ENCODE data around the gene UNC5A. TPM values are rescaled to one million over a fixed set of nuclear protein-coding genes. Genes with fewer than 3 reads are reported as not detected.

UNC5A gene
- total and polyA plus RNA-seq, 2 of the 8 experiments (the other 6 are each of a cell fraction or from before 2014, with no cell fraction given): 4.0 to 7.6 TPM

DNA sequence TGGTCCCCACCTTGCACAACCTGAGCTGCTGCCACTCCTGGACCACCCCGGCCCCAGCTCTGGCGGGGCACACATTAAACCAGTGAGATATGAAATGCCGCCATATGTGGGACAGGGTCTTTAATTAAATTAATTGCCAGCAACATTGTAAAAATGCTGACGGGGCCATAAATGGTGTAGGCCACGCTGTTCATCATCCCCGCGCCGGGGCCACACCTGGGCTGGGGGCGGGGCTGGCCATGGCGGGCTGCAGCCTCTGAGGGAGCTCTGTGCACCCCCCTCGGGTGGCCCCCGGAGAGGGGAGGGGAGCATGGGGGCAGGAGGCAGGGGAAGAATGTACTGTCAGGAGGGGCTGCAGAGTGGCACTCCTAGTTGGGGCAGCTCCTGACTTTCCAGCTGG, 41.0 kb downstream of the UNC5A start:
- no peak for FAIRE-seq

More for the DNA sequence above, 41.0 kb downstream of the UNC5A start:
- Histone ChIP-seq H3K36me3 (ENCODE audit: control insufficient read depth in 2 of 4, insufficient read depth in 4 of 4, low read length in 3 of 4) (no peaks in the 10 kb centered on the region), H4K91ac (replicated peaks; ENCODE audit: insufficient read length, low read length) (no peak overlapping the region), H3K9ac (replicated peaks in 1 of 4; ENCODE audit: extremely low read depth in 1 of 4, low read depth in 3 of 4, low read length in 3 of 4) (no peak overlapping the region), H3K79me2 (ENCODE audit: control insufficient read depth in 1 of 2, insufficient read depth in 2 of 2, low read length in 2 of 2) (no peaks in the 10 kb centered on the region), H3K23ac (ENCODE audit: insufficient read length) (no peak overlapping the region), H3K23me2 (ENCODE audit: low read depth, low read length) (no peaks in the 10 kb centered on the region), H3K4ac (replicated peaks; ENCODE audit: insufficient read length, low read depth, low read length) (no peak overlapping the region), H4K8ac (ENCODE audit: extremely low read depth, insufficient read depth, low read length) (no peak overlapping the region), H2BK15ac (ENCODE audit: low read length) (no peak overlapping the region), H3K27ac (ENCODE audit: low read depth, low read length) (no peak overlapping the region), H2BK12ac (ENCODE audit: low read depth, low read length) (no peak overlapping the region), H3K27me3 (replicated peaks in 1 of 4; ENCODE audit: control insufficient read depth in 3 of 4, extremely low read depth in 1 of 4, insufficient read depth in 3 of 4, low read length in 3 of 4) (no peaks in the 10 kb centered on the region), H2BK120ac (replicated peaks; ENCODE audit: low read depth, low read length) (no peak overlapping the region), H3K79me1 (ENCODE audit: low read depth, low read length) (no peaks in the 10 kb centered on the region), H3K56ac (replicated peaks; ENCODE audit: insufficient read length, low read depth, low read length) (no peak overlapping the region), H3K14ac (ENCODE audit: insufficient read length) (no peak overlapping the region), H3K4me2 (ENCODE audit: insufficient read depth in 1 of 2, low read depth in 2 of 2, low read length in 2 of 2) (no peak overlapping the region), H2BK20ac (ENCODE audit: low read length) (no peak overlapping the region), H3K18ac (ENCODE audit: extremely low read depth, low read length) (no peak overlapping the region), H2BK5ac (ENCODE audit: low read depth, low read length) (no peak overlapping the region), H4K20me1 (replicated peaks in 1 of 2; ENCODE audit: control insufficient read depth in 1 of 2, insufficient read depth in 2 of 2, low read length in 2 of 2) (peaks cover 1 to 5% of the 10 kb centered on the region in 2 experiments), H3K4me3 (ENCODE audit: extremely low read depth in 1 of 4, insufficient read depth in 2 of 4, low read depth in 3 of 4, low read length in 4 of 4) (no peak overlapping the region), H4K5ac (ENCODE audit: insufficient read length, low read depth, low read length) (no peak overlapping the region), H2AFZ (ENCODE audit: low read length) (no peak overlapping the region), H2AK5ac (ENCODE audit: low read depth, low read length) (no peak overlapping the region), H3K9me3 (ENCODE audit: insufficient read depth in 2 of 2, low read depth in 1 of 2, low read length in 1 of 2) (no peaks in the 10 kb centered on the region), H3K4me1 (replicated peaks in 1 of 4; ENCODE audit: control insufficient read depth in 3 of 4, insufficient read depth in 4 of 4, low read length in 3 of 4) (peaks cover 0 to 8% (median 6%) of the 10 kb centered on the region in 4 experiments; a peak in 3 of 7 replicates)
- ChIA-PET CTCF (ENCODE audit: partially characterized antibody) (interaction anchor here (0.9 to 2.2 kb wide), 10 partner anchors 11 to 194 kb away, joined by 3 to 10 read pairs (median 3); no protein-coding TSS in a partner anchor), POLR2A (ENCODE audit: partially characterized antibody) (interaction anchor here (0.6 to 1.1 kb wide), 2 partner anchors 38 to 200 kb away, joined by 3 to 5 read pairs; no protein-coding TSS in a partner anchor)
- TF ChIP-seq JUN (IDR thresholded peaks at IDR 0.05; ENCODE audit: low read depth, low read length): no peak
- WGBS, 2 experiments (ENCODE audit: extremely low coverage in 1 of 2, insufficient coverage in 1 of 2, insufficient read length in 1 of 2, insufficient replicate concordance in 2 of 2, low coverage in 1 of 2, low lambda C conversion rate in 2 of 2, missing lambda C conversion rate in 1 of 2): 82% methylated on average over 10 of the region's 12 CpGs; no CpG with 5 or more reads in 1 of the 2 experiments
- DNase-seq (ENCODE audit: low read depth in 1 of 2, low spot score in 2 of 2): no peak

Data from H1 (cell line).